H9 (cell line): ENCODE results near the gene SLC24A3. TPM values are rescaled to one million over a fixed set of nuclear protein-coding genes. Genes with fewer than 3 reads are reported as not detected.

ENCODE experiments used
- DNase-seq: peaks from one replicate; pipeline ENCODE4 v3.0.0-alpha.2; 2017
- H2AFZ ChIP-seq: one replicate; pipeline ENCODE4 v1.6.1; 2013; ENCODE audit warnings: mild to moderate bottlenecking, low read length, control low read depth, moderate library complexity
- H2AK5ac ChIP-seq: 2 replicates; pipeline ENCODE4 v1.6.1; 2013; ENCODE audit warnings: low read length, control low read depth, mixed read lengths; ENCODE audit not compliant: insufficient read length
- H2BK120ac ChIP-seq: one replicate; pipeline ENCODE4 v1.6.1; 2013; ENCODE audit warnings: low read depth, mild to moderate bottlenecking, low read length, control low read depth, inconsistent platforms; ENCODE audit not compliant: poor library complexity, severe bottlenecking
- H2BK12ac ChIP-seq: 2 replicates; pipeline ENCODE4 v1.6.1; 2013; ENCODE audit warnings: low read length, control low read depth, mixed read lengths, low read depth; ENCODE audit not compliant: insufficient read length
- H2BK15ac ChIP-seq: 2 replicates; pipeline ENCODE4 v1.6.1; 2013; ENCODE audit warnings: low read depth, low read length, control low read depth
- H2BK20ac ChIP-seq: one replicate; pipeline ENCODE4 v1.6.1; 2013; ENCODE audit warnings: low read depth, mild to moderate bottlenecking, low read length, control low read depth, inconsistent platforms; ENCODE audit not compliant: poor library complexity, severe bottlenecking
- H2BK5ac ChIP-seq: 2 replicates; pipeline ENCODE4 v1.6.1; 2013; ENCODE audit warnings: low read length, control low read depth, mixed read lengths; ENCODE audit not compliant: insufficient read length
- H3K14ac ChIP-seq: 2 replicates; pipeline ENCODE4 v1.6.1; 2013; ENCODE audit warnings: low read length, control low read depth; ENCODE audit not compliant: insufficient read depth
- H3K18ac ChIP-seq: 2 replicates; pipeline ENCODE4 v1.6.1; 2013; ENCODE audit warnings: low read depth, mild to moderate bottlenecking, mixed read lengths, low read length, control low read depth; ENCODE audit not compliant: insufficient read length
- H3K23ac ChIP-seq: 2 replicates; pipeline ENCODE4 v1.6.1; 2013; ENCODE audit warnings: low read length, control low read depth, mixed read lengths, low read depth; ENCODE audit not compliant: insufficient read length
- H3K23me2 ChIP-seq: 2 replicates; pipeline ENCODE4 v1.6.1; 2013; ENCODE audit warnings: low read depth, mild to moderate bottlenecking, mixed read lengths, low read length, control low read depth; ENCODE audit not compliant: insufficient read length, poor library complexity, severe bottlenecking
- H3K27ac ChIP-seq: 2 replicates; pipeline ENCODE4 v1.5.1; 2013; ENCODE audit warnings: low read length, control low read depth, mixed read lengths, low read depth; ENCODE audit not compliant: insufficient read length
- H3K27me3 ChIP-seq: 2 replicates; pipeline ENCODE4 v1.6.1; 2013; ENCODE audit warnings: low read length, control low read depth, inconsistent platforms; ENCODE audit not compliant: insufficient read depth
- H3K4ac ChIP-seq: 2 replicates; pipeline ENCODE4 v1.6.1; 2013; ENCODE audit warnings: low read depth, mild to moderate bottlenecking, control low read depth, inconsistent platforms, low read length, moderate library complexity
- H3K4me1 ChIP-seq: 2 replicates; pipeline ENCODE4 v1.6.1; 2013; ENCODE audit warnings: low read length, control low read depth, inconsistent platforms; ENCODE audit not compliant: insufficient read depth
- H3K4me2 ChIP-seq: 2 replicates; pipeline ENCODE4 v1.6.1; 2013; ENCODE audit warnings: low read length, control low read depth, mixed read lengths; ENCODE audit not compliant: insufficient read length, insufficient read depth
- H3K56ac ChIP-seq: 2 replicates; pipeline ENCODE4 v1.6.1; 2013; ENCODE audit warnings: low read depth, mild to moderate bottlenecking, mixed read lengths, low read length, control low read depth; ENCODE audit not compliant: insufficient read length
- H3K79me1 ChIP-seq: 2 replicates; pipeline ENCODE4 v1.6.1; 2013; ENCODE audit warnings: low read depth, mild to moderate bottlenecking, moderate library complexity, low read length, control low read depth, inconsistent platforms; ENCODE audit not compliant: insufficient read depth, poor library complexity, severe bottlenecking
- H3K79me2 ChIP-seq: 2 replicates; pipeline ENCODE4 v1.6.1; 2013; ENCODE audit warnings: low read length, control low read depth, inconsistent platforms; ENCODE audit not compliant: insufficient read depth
- H3K9ac ChIP-seq: 2 replicates; pipeline ENCODE4 v1.6.1; 2013; ENCODE audit warnings: low read length, control low read depth, mixed read lengths; ENCODE audit not compliant: insufficient read length; ENCODE audit errors: extremely low read depth
- H3K9me3 ChIP-seq: one replicate; pipeline ENCODE4 v1.6.1; 2013; ENCODE audit warnings: low read depth, low read length, inconsistent platforms; ENCODE audit not compliant: control insufficient read depth
- H3T11ph ChIP-seq: one replicate; pipeline ENCODE4 v1.6.1; 2013; ENCODE audit warnings: mild to moderate bottlenecking, low read length, control low read depth, inconsistent platforms
- H4K20me1 ChIP-seq: one replicate; pipeline ENCODE4 v1.6.1; 2013; ENCODE audit not compliant: control insufficient read depth, insufficient read length, insufficient read depth
- H4K5ac ChIP-seq: 2 replicates; pipeline ENCODE4 v1.6.1; 2013; ENCODE audit warnings: low read depth, mild to moderate bottlenecking, mixed read lengths, low read length, control low read depth; ENCODE audit not compliant: insufficient read length
- H4K8ac ChIP-seq: replicated peaks from 2 replicates; pipeline ENCODE4 v1.6.1; 2013; ENCODE audit warnings: low read length, control low read depth, mixed read lengths, low read depth; ENCODE audit not compliant: insufficient read length
- H4K91ac ChIP-seq: 2 replicates; pipeline ENCODE4 v1.6.1; 2013; ENCODE audit warnings: low read depth, mild to moderate bottlenecking, moderate library complexity, mixed read lengths, low read length, control low read depth; ENCODE audit not compliant: insufficient read length
- H3K27ac Mint-ChIP-seq, 3 experiments: 2 replicates in 2 of 3; 3 replicates in 1 of 3; pipeline ENCODE4 v1.8.0; 2020 to 2021; ENCODE audit warnings: mixed read lengths in 3 of 3, mild to moderate bottlenecking in 1 of 3, moderate library complexity in 1 of 3
- H3K27me3 Mint-ChIP-seq: 2 replicates; pipeline ENCODE4 v1.8.0; 2021; ENCODE audit warnings: low read depth, mild to moderate bottlenecking, moderate library complexity, mixed read lengths
- H3K36me3 Mint-ChIP-seq, 3 experiments: 2 replicates in 2 of 3; 3 replicates in 1 of 3; pipeline ENCODE4 v1.8.0; 2020 to 2021; ENCODE audit warnings: low read depth in 3 of 3, mixed read lengths in 3 of 3; ENCODE audit not compliant: insufficient read depth in 1 of 3
- H3K4me1 Mint-ChIP-seq, 2 experiments: 2 replicates each; pipeline ENCODE4 v1.8.0; 2020; ENCODE audit warnings: mixed read lengths in 2 of 2
- H3K4me3 Mint-ChIP-seq, 2 experiments: 2 replicates in 1 of 2; 3 replicates in 1 of 2; pipeline ENCODE4 v1.8.0; 2020 to 2021; ENCODE audit warnings: mild to moderate bottlenecking in 2 of 2, mixed read lengths in 2 of 2, moderate library complexity in 1 of 2
- H3K9me3 Mint-ChIP-seq, 2 experiments: 2 replicates in 1 of 2; 3 replicates in 1 of 2; pipeline ENCODE4 v1.8.0; 2020; ENCODE audit warnings: mild to moderate bottlenecking in 2 of 2, mixed read lengths in 2 of 2, moderate library complexity in 1 of 2
- CTCF ChIP-seq: fragments of 200-600 bp; sonication (generic); conservative IDR thresholded peaks from 3 replicates; pipeline ENCODE4 v1.8.0; 2021; ENCODE audit warnings: antibody characterized with exemption, mild to moderate bottlenecking
- WGBS: extraction: QIAGEN DNeasy Blood & Tissue Kit; methylation state at CpG from one replicate; pipeline ENCODE4 v1.1.7; 2013; ENCODE audit warnings: missing lambda C conversion rate, low lambda C conversion rate, mixed read lengths; ENCODE audit not compliant: insufficient read length; ENCODE audit errors: extremely low coverage; 5-methylcytosine and 5-hydroxymethylcytosine counted together
- total RNA-seq: library from RNA; stranded (reverse); gene quantifications from 2 replicates; pipeline ENCODE4 v1.2.1, GENCODE V29; 2021

SLC24A3 gene
- total RNA-seq, 1 experiment from 2014 or later = 0.83 TPM

- TF ChIP-seq CTCF = no peak
- no peaks in the 10 kb centered on the region for H4K20me1 ChIP-seq
- no peaks in the 10 kb centered on the region for H3K9me3 ChIP-seq
- H4K91ac ChIP-seq = no peak overlapping the region
- H3K4me1 Mint-ChIP-seq = no peaks in the 10 kb centered on the region
- H2BK12ac ChIP-seq = no peak overlapping the region
- no peak overlapping the region for H3T11ph ChIP-seq
- no CpG with 5 or more reads among the region's 5 CpGs for WGBS
- H3K9ac ChIP-seq = no peak overlapping the region
- H3K27me3 ChIP-seq = no peaks in the 10 kb centered on the region
- peaks cover 0 to 2% of the 10 kb centered on the region in 2 experiments; a peak in 1 of 5 replicates for H3K9me3 Mint-ChIP-seq
- no peak overlapping the region for H3K23ac ChIP-seq
- no peak overlapping the region for H2BK5ac ChIP-seq
- no peak overlapping the region for H2BK20ac ChIP-seq
- no peak overlapping the region for H3K4ac ChIP-seq
- no peak overlapping the region for H3K18ac ChIP-seq
- no peak overlapping the region for H2AK5ac ChIP-seq
- H4K5ac ChIP-seq = no peak overlapping the region
- no peaks in the 10 kb centered on the region for H3K79me1 ChIP-seq
- H3K4me3 Mint-ChIP-seq = no peak overlapping the region
- no peak overlapping the region for H3K56ac ChIP-seq
- DNase-seq = no peak
- no peak overlapping the region for H3K14ac ChIP-seq
- H2BK15ac ChIP-seq = no peak overlapping the region
- H3K36me3 Mint-ChIP-seq = no peaks in the 10 kb centered on the region
- no peaks in the 10 kb centered on the region for H3K23me2 ChIP-seq
- no peak overlapping the region for H2BK120ac ChIP-seq
- H3K27me3 Mint-ChIP-seq = peaks cover 10% of the 10 kb centered on the region
- no peak overlapping the region for H2AFZ ChIP-seq
- H3K27ac ChIP-seq = no peak overlapping the region
- no peak overlapping the region for H3K4me2 ChIP-seq
- H3K27ac Mint-ChIP-seq = no peak overlapping the region
- no peaks in the 10 kb centered on the region for H3K4me1 ChIP-seq
- H3K79me2 ChIP-seq = no peaks in the 10 kb centered on the region
- no peak overlapping the region for H4K8ac ChIP-seq
These were observed 316.0 kb downstream of the SLC24A3 start for GRCh38 chr20:19528286-19529030.
